ENCODE measurements around the gene NAT9.

Gene NAT9

GRCh38 chr17:74822335-74822938, 46.3 kb upstream of the NAT9 start:
- ATAC-seq: no peak
- TF ChIP-seq ESRRG (CRISPR knock-in tag; IDR thresholded peaks at IDR 0.05) (no peak), ZNF8 (CRISPR knock-in tag; IDR thresholded peaks at IDR 0.05) (no peak), TOX (CRISPR knock-in tag; IDR thresholded peaks at IDR 0.05; ENCODE audit: borderline replicate concordance) (no peak), CSRNP3 (CRISPR knock-in tag; IDR thresholded peaks at IDR 0.05) (no peak), ARNTL (CRISPR knock-in tag; IDR thresholded peaks at IDR 0.05; ENCODE audit: borderline replicate concordance, low read depth) (no peak), RARB (CRISPR knock-in tag; IDR thresholded peaks at IDR 0.05) (no peak), BACH2 (CRISPR knock-in tag; IDR thresholded peaks at IDR 0.05; ENCODE audit: borderline replicate concordance) (no peak), TCF4 (CRISPR knock-in tag; IDR thresholded peaks at IDR 0.05; ENCODE audit: borderline replicate concordance) (no peak), ZNF70 (CRISPR knock-in tag; IDR thresholded peaks at IDR 0.05) (no peak), OSR1 (CRISPR knock-in tag; IDR thresholded peaks at IDR 0.05) (no peak), SNAI2 (CRISPR knock-in tag; IDR thresholded peaks at IDR 0.05) (no peak), PATZ1 (CRISPR knock-in tag; IDR thresholded peaks at IDR 0.05; ENCODE audit: borderline replicate concordance) (no peak), POU6F1 (CRISPR knock-in tag; IDR thresholded peaks at IDR 0.05; ENCODE audit: borderline replicate concordance, low read depth) (no peak), ZC3H10 (CRISPR knock-in tag; IDR thresholded peaks at IDR 0.05) (no peak), CSDC2 (CRISPR knock-in tag; IDR thresholded peaks at IDR 0.05) (no peak), ZNF565 (CRISPR knock-in tag; conservative IDR thresholded peaks at IDR 0.05; ENCODE audit: low read depth) (no peak), ISL1 (CRISPR knock-in tag; IDR thresholded peaks at IDR 0.05) (no peak), PPARA (CRISPR knock-in tag; IDR thresholded peaks at IDR 0.05; ENCODE audit: borderline replicate concordance) (no peak)

- no peak for ATAC-seq
- TF ChIP-seq ZFP3 (CRISPR knock-in tag; IDR thresholded peaks at IDR 0.05) (no peak), BACH2 (CRISPR knock-in tag; IDR thresholded peaks at IDR 0.05; ENCODE audit: borderline replicate concordance) (no peak), TOX (CRISPR knock-in tag; IDR thresholded peaks at IDR 0.05; ENCODE audit: borderline replicate concordance) (no peak), OSR1 (CRISPR knock-in tag; IDR thresholded peaks at IDR 0.05) (no peak), ISL1 (CRISPR knock-in tag; IDR thresholded peaks at IDR 0.05) (no peak), CSDC2 (CRISPR knock-in tag; IDR thresholded peaks at IDR 0.05) (no peak), TCF4 (CRISPR knock-in tag; IDR thresholded peaks at IDR 0.05; ENCODE audit: borderline replicate concordance) (no peak), CREB5 (CRISPR knock-in tag; IDR thresholded peaks at IDR 0.05; ENCODE audit: low read depth) (no peak), ZNF8 (CRISPR knock-in tag; IDR thresholded peaks at IDR 0.05) (no peak), POU6F1 (CRISPR knock-in tag; IDR thresholded peaks at IDR 0.05; ENCODE audit: borderline replicate concordance, low read depth) (no peak)
Observed at GRCh38 chr17:74821655-74822334, 45.6 kb upstream of the NAT9 start.

GRCh38 chr17:74819801-74820436, 43.8 kb upstream of the NAT9 start:
- ATAC-seq: no peak

More at GRCh38 chr17:74819801-74820436, 43.8 kb upstream of the NAT9 start:
- TF ChIP-seq CSRNP3 (CRISPR knock-in tag; IDR thresholded peaks at IDR 0.05): no peak
- TF ChIP-seq TSHZ2 (CRISPR knock-in tag; IDR thresholded peaks at IDR 0.05): no peak
- no peak for TF ChIP-seq ZNF565 (CRISPR knock-in tag; conservative IDR thresholded peaks at IDR 0.05; ENCODE audit: low read depth)
- no peak for TF ChIP-seq RARB (CRISPR knock-in tag; IDR thresholded peaks at IDR 0.05)
